Measurements from ENCODE around the gene ERICH2.

ERICH2 gene

DNA sequence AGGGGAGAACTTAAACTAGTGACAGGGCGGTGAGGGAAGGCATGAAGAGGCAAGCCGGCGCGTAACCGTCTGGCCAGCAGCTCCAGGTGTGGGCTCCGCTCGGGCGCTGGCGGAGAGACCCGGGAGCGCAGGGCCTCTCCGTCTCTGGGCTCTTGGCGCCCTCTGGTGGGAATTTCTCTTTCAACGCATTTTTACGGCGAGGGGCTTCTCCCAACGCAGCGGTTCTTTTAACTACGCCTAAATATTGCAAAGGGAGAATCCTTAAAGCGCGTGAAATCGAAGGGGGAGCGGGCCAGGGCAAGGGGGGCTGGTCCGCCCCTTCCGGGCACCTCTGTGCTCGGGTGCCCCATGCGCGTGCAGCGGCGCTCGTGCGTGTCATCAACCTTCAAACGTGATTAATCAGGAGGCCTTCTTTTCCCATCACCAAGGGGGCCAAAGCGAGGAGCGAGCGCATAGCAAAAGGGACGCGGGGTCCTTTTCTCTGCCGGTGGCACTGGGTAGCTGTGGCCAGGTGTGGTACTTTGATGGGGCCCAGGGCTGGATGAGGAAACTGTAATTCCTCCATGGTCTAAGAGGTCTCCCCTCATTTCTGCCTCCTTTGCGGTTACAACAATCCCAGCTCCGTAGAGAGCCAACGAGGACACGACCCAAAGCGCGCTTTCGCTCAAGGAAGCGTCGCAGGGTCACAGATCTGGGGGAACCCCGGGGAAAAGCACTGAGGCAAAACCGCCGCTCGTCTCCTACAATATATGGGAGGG is 45.7 kb downstream of the ERICH2 start:
- H3K79me2 ChIP-seq (ENCODE audit: control insufficient read depth, insufficient read depth, low read length), result peaks cover 5% of the 10 kb centered on the region
- H3K56ac ChIP-seq (ENCODE audit: low read length), result peak overlapping the region; percentile 57
- no peak overlapping the region for H2AK5ac ChIP-seq (ENCODE audit: low read length)
- H3K4me3 ChIP-seq (ENCODE audit: low read length), result peak overlapping the region; percentile 13
- H3K27me3 ChIP-seq (ENCODE audit: insufficient read depth, low read length, poor library complexity), result no peaks in the 10 kb centered on the region
- no peaks in the 10 kb centered on the region for H3K36me3 ChIP-seq (ENCODE audit: control insufficient read depth, insufficient read depth, low read length)
- H3K4ac ChIP-seq (ENCODE audit: low read depth, low read length), result no peak overlapping the region
- peak; percentile 91 for DNase-seq
- no peak overlapping the region for H2BK120ac ChIP-seq (ENCODE audit: low read depth, low read length)
- peak overlapping the region; percentile 28 for H3K18ac ChIP-seq (ENCODE audit: low read length)
- no peak overlapping the region for H2BK15ac ChIP-seq (replicated peaks; ENCODE audit: low read depth)
- H4K5ac ChIP-seq (ENCODE audit: low read length), result no peak overlapping the region
- no peak overlapping the region for H3K27ac ChIP-seq (ENCODE audit: low read depth, low read length)
- peaks cover 6% of the 10 kb centered on the region for H3K4me1 ChIP-seq (ENCODE audit: control insufficient read depth, low read depth, low read length)
- no peak overlapping the region for H4K8ac ChIP-seq (ENCODE audit: low read depth, low read length)
- H3K79me1 ChIP-seq (ENCODE audit: low read length), result no peaks in the 10 kb centered on the region
- peak overlapping the region; percentile 74 for H3K4me2 ChIP-seq (ENCODE audit: low read length)
- WGBS (ENCODE audit: extremely low coverage, insufficient coverage, low lambda C conversion rate), result no CpG with 5 or more reads among the region's 52 CpGs
- no peak overlapping the region for H3K23ac ChIP-seq (ENCODE audit: low read length)
- H3K9ac ChIP-seq (ENCODE audit: low read length), result peak overlapping the region; percentile 48
- no peak overlapping the region for H2BK5ac ChIP-seq (ENCODE audit: low read length)

DNA sequence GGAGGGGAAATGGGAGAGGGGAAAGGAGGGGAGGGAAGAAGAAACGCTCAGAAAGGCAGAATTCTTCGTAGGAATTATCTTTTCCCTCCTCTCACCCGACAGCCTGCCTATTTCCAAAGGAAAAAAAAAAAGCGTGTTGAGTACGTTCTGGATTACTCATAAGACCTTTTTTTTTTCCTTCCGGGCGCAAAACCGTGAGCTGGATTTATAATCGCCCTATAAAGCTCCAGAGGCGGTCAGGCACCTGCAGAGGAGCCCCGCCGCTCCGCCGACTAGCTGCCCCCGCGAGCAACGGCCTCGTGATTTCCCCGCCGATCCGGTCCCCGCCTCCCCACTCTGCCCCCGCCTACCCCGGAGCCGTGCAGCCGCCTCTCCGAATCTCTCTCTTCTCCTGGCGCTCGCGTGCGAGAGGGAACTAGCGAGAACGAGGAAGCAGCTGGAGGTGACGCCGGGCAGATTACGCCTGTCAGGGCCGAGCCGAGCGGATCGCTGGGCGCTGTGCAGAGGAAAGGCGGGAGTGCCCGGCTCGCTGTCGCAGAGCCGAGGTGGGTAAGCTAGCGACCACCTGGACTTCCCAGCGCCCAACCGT is 46.4 kb downstream of the ERICH2 start, which contains the start of gene GAD1:
Gene GAD1 (plus strand): TSS at position 384 of the 589 bp plus-strand sequence. CDS start 1,705 bp downstream, outside the sequence.
- Histone ChIP-seq H3K4me1 (ENCODE audit: control insufficient read depth, low read depth, low read length) (peaks cover 10% of the 10 kb centered on the region), H3K56ac (ENCODE audit: low read length) (peak within 1 kb of the TSS; percentile 86), H2BK120ac (ENCODE audit: low read depth, low read length) (no peak within 1 kb of the TSS)

DNA sequence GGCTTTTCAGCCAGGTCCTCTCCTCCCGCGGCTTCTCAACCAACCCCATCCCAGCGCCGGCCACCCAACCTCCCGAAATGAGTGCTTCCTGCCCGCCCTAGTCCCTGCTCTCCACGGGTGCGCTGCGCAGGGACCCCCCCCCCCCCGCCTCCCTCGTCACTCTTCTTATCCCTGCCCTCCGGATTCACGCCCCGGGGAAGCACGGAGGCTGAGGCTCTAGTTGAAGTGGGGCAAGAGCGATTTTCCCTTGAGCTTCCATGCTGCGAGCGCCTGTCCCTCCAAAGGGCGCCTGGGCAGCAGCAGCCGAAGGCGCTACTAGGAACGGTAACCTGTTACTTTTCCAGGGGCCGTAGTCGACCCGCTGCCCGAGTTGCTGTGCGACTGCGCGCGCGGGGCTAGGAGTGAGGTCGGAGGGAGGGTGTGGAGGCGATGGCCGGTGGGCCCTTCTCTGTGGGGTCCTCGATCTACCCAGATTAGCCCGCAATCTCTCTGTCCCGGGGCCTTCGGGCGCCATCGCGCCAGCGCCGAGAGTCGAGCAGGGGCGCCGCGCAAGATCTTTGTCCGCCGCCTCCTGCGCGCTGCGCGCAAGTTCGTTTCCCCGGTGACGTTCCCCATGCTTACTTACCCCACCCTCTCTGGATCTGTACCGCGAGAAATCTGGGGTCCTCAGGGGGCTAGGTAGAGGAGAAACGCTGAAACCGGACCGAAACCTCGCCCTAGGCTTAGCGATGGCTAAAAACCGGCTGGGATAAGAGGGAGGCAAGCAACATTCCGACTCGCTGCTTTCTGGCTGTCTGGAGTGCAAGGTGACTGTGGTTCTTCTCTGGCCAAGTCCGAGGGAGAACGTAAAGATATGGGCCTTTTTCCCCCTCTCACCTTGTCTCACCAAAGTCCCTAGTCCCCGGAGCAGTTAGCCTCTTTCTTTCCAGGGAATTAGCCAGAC is 47.2 kb downstream of the ERICH2 start:
- Histone ChIP-seq H3K79me2 (ENCODE audit: control insufficient read depth, insufficient read depth, low read length) (peaks cover 5% of the 10 kb centered on the region), H4K8ac (ENCODE audit: low read depth, low read length) (no peak overlapping the region), H3K56ac (ENCODE audit: low read length) (peak overlapping the region; percentile 86), H2BK15ac (replicated peaks; ENCODE audit: low read depth) (no peak overlapping the region), H3K4me2 (ENCODE audit: low read length) (peak overlapping the region; percentile 51), H3K18ac (ENCODE audit: low read length) (peak overlapping the region; percentile 29), H3K4me3 (ENCODE audit: low read length) (peak overlapping the region; percentile 16), H3K27ac (ENCODE audit: low read depth, low read length) (no peak overlapping the region), H3K9ac (ENCODE audit: low read length) (peak overlapping the region; percentile 51), H2BK5ac (ENCODE audit: low read length) (no peak overlapping the region), H3K79me1 (ENCODE audit: low read length) (no peaks in the 10 kb centered on the region), H3K27me3 (ENCODE audit: insufficient read depth, low read length, poor library complexity) (no peaks in the 10 kb centered on the region), H2BK120ac (ENCODE audit: low read depth, low read length) (no peak overlapping the region), H4K5ac (ENCODE audit: low read length) (no peak overlapping the region), H3K4ac (ENCODE audit: low read depth, low read length) (no peak overlapping the region), H3K23ac (ENCODE audit: low read length) (no peak overlapping the region), H3K36me3 (ENCODE audit: control insufficient read depth, insufficient read depth, low read length) (no peaks in the 10 kb centered on the region), H2AK5ac (ENCODE audit: low read length) (no peak overlapping the region), H3K4me1 (ENCODE audit: control insufficient read depth, low read depth, low read length) (peaks cover 13% of the 10 kb centered on the region)
- no CpG with 5 or more reads among the region's 69 CpGs for WGBS (ENCODE audit: extremely low coverage, insufficient coverage, low lambda C conversion rate)
- DNase-seq, result peak; percentile 69

More for the DNA sequence above, 46.4 kb downstream of the ERICH2 start, which contains the start of gene GAD1:
- no peaks in the 10 kb centered on the region for H3K27me3 ChIP-seq (ENCODE audit: insufficient read depth, low read length, poor library complexity)
- H2BK5ac ChIP-seq (ENCODE audit: low read length), result no peak within 1 kb of the TSS
- no peak within 1 kb of the TSS for H3K23ac ChIP-seq (ENCODE audit: low read length)
- no CpG with 5 or more reads among the region's 49 CpGs for WGBS (ENCODE audit: extremely low coverage, insufficient coverage, low lambda C conversion rate)
- peak within 1 kb of the TSS; percentile 29 for H3K18ac ChIP-seq (ENCODE audit: low read length)
- H4K5ac ChIP-seq (ENCODE audit: low read length), result no peak within 1 kb of the TSS
- H3K4ac ChIP-seq (ENCODE audit: low read depth, low read length), result no peak within 1 kb of the TSS
- H3K4me3 ChIP-seq (ENCODE audit: low read length), result peak within 1 kb of the TSS; percentile 16
- H3K79me1 ChIP-seq (ENCODE audit: low read length), result no peaks in the 10 kb centered on the region
- no peak within 1 kb of the TSS for H2BK15ac ChIP-seq (replicated peaks; ENCODE audit: low read depth)
- no peak within 1 kb of the TSS for H2AK5ac ChIP-seq (ENCODE audit: low read length)
- H3K9ac ChIP-seq (ENCODE audit: low read length), result peak within 1 kb of the TSS; percentile 51
- peaks cover 5% of the 10 kb centered on the region for H3K79me2 ChIP-seq (ENCODE audit: control insufficient read depth, insufficient read depth, low read length)
- no peak within 1 kb of the TSS for H3K27ac ChIP-seq (ENCODE audit: low read depth, low read length)
- no peaks in the 10 kb centered on the region for H3K36me3 ChIP-seq (ENCODE audit: control insufficient read depth, insufficient read depth, low read length)
- no peak within 1 kb of the TSS for H4K8ac ChIP-seq (ENCODE audit: low read depth, low read length)
- H3K4me2 ChIP-seq (ENCODE audit: low read length), result peak within 1 kb of the TSS; percentile 74
- peak; percentile 70 for DNase-seq

DNA sequence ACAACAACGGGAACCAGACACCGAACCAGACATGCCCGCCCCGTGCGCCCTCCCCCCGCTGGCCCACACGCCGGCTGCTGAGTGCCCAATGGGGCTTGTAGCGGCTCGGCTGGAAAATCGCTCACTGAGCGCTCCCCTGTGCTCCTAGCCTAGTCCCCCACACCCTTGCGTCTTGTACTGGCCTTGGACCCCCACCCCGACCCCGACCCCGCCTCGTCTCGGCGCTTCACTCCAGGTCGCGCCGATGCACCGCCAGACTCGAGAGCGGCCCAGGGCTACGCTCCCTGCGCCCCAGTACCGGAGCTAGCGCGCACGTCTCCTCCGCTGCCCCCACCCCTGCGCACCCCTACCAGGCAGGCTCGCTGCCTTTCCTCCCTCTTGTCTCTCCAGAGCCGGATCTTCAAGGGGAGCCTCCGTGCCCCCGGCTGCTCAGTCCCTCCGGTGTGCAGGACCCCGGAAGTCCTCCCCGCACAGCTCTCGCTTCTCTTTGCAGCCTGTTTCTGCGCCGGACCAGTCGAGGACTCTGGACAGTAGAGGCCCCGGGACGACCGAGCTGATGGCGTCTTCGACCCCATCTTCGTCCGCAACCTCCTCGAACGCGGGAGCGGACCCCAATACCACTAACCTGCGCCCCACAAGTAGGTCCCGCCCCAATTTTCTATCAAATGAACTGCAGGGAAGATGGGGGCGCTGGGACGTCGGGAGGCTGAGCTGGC is 48.0 kb downstream of the ERICH2 start:
- Histone ChIP-seq H2AK5ac (ENCODE audit: low read length) (no peak overlapping the region), H2BK15ac (replicated peaks; ENCODE audit: low read depth) (no peak overlapping the region), H3K9ac (ENCODE audit: low read length) (peak overlapping the region; percentile 64), H3K79me2 (ENCODE audit: control insufficient read depth, insufficient read depth, low read length) (peaks cover 5% of the 10 kb centered on the region), H2BK120ac (ENCODE audit: low read depth, low read length) (peak overlapping the region; percentile 8), H3K18ac (ENCODE audit: low read length) (peak overlapping the region; percentile 31), H3K4me2 (ENCODE audit: low read length) (peak overlapping the region; percentile 78), H3K27ac (ENCODE audit: low read depth, low read length) (no peak overlapping the region), H3K4me3 (ENCODE audit: low read length) (peak overlapping the region; percentile 40), H2BK5ac (ENCODE audit: low read length) (no peak overlapping the region), H3K79me1 (ENCODE audit: low read length) (no peaks in the 10 kb centered on the region), H4K8ac (ENCODE audit: low read depth, low read length) (no peak overlapping the region), H3K23ac (ENCODE audit: low read length) (no peak overlapping the region), H3K4me1 (ENCODE audit: control insufficient read depth, low read depth, low read length) (peaks cover 16% of the 10 kb centered on the region), H3K27me3 (ENCODE audit: insufficient read depth, low read length, poor library complexity) (no peaks in the 10 kb centered on the region), H3K4ac (ENCODE audit: low read depth, low read length) (no peak overlapping the region), H3K36me3 (ENCODE audit: control insufficient read depth, insufficient read depth, low read length) (no peaks in the 10 kb centered on the region), H3K56ac (ENCODE audit: low read length) (peak overlapping the region; percentile 86), H4K5ac (ENCODE audit: low read length) (no peak overlapping the region)
- WGBS (ENCODE audit: extremely low coverage, insufficient coverage, low lambda C conversion rate), result no CpG with 5 or more reads among the region's 60 CpGs
- DNase-seq, result no peak

DNA sequence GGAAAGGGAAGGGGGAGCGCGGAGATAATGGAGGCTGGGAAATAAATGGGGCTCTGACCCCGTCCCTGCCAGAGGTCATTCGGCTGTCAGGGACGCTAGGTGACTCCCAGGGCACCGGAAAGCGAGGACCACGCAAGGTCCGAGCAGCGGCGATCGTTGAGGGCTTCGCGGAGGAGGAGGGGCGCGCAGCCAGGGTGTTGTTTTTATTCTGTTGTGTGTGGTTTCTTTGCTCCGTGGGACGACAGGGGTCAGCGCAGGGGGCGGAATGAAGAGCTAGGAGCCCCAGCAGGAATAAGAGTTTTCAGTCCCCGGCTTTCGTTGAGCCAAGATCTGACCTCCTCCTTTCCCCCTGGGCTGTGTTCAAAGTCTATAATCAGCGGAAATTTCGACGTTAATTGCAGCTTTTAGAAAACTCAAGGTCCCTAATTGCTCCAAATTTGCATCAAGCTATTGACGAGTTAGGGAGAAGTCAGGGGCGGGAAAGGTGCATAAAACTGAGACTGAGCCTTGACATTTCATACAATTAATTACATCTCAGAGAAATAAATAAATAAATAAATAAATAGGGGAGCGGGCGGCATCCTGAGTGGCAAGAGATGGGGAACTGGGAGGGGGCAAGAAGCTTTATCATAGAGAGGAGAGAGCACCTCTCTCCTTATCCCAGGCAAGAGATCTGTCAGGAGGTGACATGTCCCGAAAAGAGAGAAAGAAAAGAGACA is 48.7 kb downstream of the ERICH2 start:
- peak overlapping the region; percentile 28 for H3K4me3 ChIP-seq (ENCODE audit: low read length)
- no peak overlapping the region for H3K4ac ChIP-seq (ENCODE audit: low read depth, low read length)
- no peak overlapping the region for H3K27ac ChIP-seq (ENCODE audit: low read depth, low read length)
- peaks cover 18% of the 10 kb centered on the region for H3K4me1 ChIP-seq (ENCODE audit: control insufficient read depth, low read depth, low read length)
- no peak overlapping the region for H4K5ac ChIP-seq (ENCODE audit: low read length)
- no peak overlapping the region for H4K8ac ChIP-seq (ENCODE audit: low read depth, low read length)
- no peak overlapping the region for H2BK5ac ChIP-seq (ENCODE audit: low read length)
- H3K79me2 ChIP-seq (ENCODE audit: control insufficient read depth, insufficient read depth, low read length), result peaks cover 5% of the 10 kb centered on the region
- H3K4me2 ChIP-seq (ENCODE audit: low read length), result peak overlapping the region; percentile 78
- peak overlapping the region; percentile 86 for H3K56ac ChIP-seq (ENCODE audit: low read length)
- WGBS (ENCODE audit: extremely low coverage, insufficient coverage, low lambda C conversion rate), result no CpG with 5 or more reads among the region's 30 CpGs
- no peak overlapping the region for H3K23ac ChIP-seq (ENCODE audit: low read length)
- H2BK15ac ChIP-seq (replicated peaks; ENCODE audit: low read depth), result no peak overlapping the region
- peak overlapping the region; percentile 64 for H3K9ac ChIP-seq (ENCODE audit: low read length)
- H3K18ac ChIP-seq (ENCODE audit: low read length), result no peak overlapping the region
- no peaks in the 10 kb centered on the region for H3K27me3 ChIP-seq (ENCODE audit: insufficient read depth, low read length, poor library complexity)
- H2BK120ac ChIP-seq (ENCODE audit: low read depth, low read length), result no peak overlapping the region
- H3K36me3 ChIP-seq (ENCODE audit: control insufficient read depth, insufficient read depth, low read length), result no peaks in the 10 kb centered on the region
- no peaks in the 10 kb centered on the region for H3K79me1 ChIP-seq (ENCODE audit: low read length)
- no peak for DNase-seq
- no peak overlapping the region for H2AK5ac ChIP-seq (ENCODE audit: low read length)
